Upper lobe of right lung (tissue), 1 donor: ENCODE measurements around the gene VAV1. TPM values are rescaled to one million over a fixed set of nuclear protein-coding genes. Genes with fewer than 3 reads are reported as not detected.
"Not testable (repeated sequence)": the region's sequence is repeated elsewhere in the genome, so short reads cannot be mapped to it uniquely, and the experiment has no call there.

Experiments used
- ATAC-seq: fragments of 200-7000 bp; cut with Tn5 transposase; one replicate; pipeline ENCODE4 v1.9.1; 2020; ENCODE audit warnings: mild to moderate bottlenecking, moderate library complexity
- DNase-seq: peaks from one replicate; pipeline ENCODE4 v3.0.0-alpha.2; 2020
- H3K27ac ChIP-seq: fragments of 200-600 bp; one replicate; pipeline ENCODE4 v1.8.0; 2022
- H3K27me3 ChIP-seq: fragments of 200-600 bp; one replicate; pipeline ENCODE4 v1.8.0; 2022; ENCODE audit warnings: mild to moderate bottlenecking
- H3K36me3 ChIP-seq: fragments of 200-600 bp; one replicate; pipeline ENCODE4 v1.8.0; 2022
- H3K4me1 ChIP-seq: fragments of 200-600 bp; one replicate; pipeline ENCODE4 v1.8.0; 2022
- H3K4me3 ChIP-seq: fragments of 200-600 bp; one replicate; pipeline ENCODE4 v1.8.0; 2022; ENCODE audit warnings: mild to moderate bottlenecking
- H3K9me3 ChIP-seq: fragments of 200-600 bp; one replicate; pipeline ENCODE4 v1.8.0; 2022
- intact Hi-C: fragments of 100-400 bp; cut with DNase I; formaldehyde crosslinking; loops from one replicate; pipeline ENCODE4 v1.11.0; 2022
- total RNA-seq: library from RNA; stranded (reverse); fragmentation: NEBNext Ultra II Directional; extraction: Animal tissue kit (Norgen Biotek cat#: 25700); gene quantifications from one replicate; pipeline ENCODE4 v1.2.1, GENCODE V29; 2021
- TF ChIP-seq, protein P1 (sequence below): fragments of 200-600 bp; IDR thresholded peaks from one replicate; pipeline ENCODE4 v1.8.0; 2022; ENCODE audit warnings: antibody characterized with exemption
- donor health status: DM: no; HTN: yes; CAD: no; lungs with severe emphysema.

VAV1 gene
- total RNA-seq, 1 donor from 2014 or later, result 31.6 TPM

DNA sequence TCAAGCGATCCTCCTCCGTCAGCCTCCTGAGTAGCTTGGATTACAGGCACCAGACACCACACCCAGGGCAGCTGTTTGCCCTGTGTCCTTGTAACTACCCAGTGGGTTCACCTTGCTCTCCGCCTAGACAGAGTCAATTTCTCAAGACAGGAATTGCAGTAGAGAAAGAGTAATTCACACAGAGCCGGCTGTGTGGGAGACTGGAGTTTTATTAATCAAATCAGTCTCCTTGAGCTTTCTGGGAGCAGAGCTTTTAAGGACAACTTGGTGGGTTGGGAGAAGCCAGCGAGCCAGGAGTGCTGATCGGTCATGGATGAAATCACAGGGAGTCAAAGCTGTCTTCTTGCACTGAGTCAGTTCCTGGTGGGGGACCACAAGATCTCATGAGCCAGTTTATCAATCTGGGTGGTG, 94.2 kb downstream of the VAV1 start:
- Histone ChIP-seq H3K4me1 (peaks cover 6% of the 10 kb centered on the region), H3K4me3 (no peak overlapping the region), H3K27me3 (no peaks in the 10 kb centered on the region), H3K36me3 (no peaks in the 10 kb centered on the region), H3K9me3 (no peaks in the 10 kb centered on the region), H3K27ac (no peak overlapping the region)
- TF ChIP-seq, protein P1, sequence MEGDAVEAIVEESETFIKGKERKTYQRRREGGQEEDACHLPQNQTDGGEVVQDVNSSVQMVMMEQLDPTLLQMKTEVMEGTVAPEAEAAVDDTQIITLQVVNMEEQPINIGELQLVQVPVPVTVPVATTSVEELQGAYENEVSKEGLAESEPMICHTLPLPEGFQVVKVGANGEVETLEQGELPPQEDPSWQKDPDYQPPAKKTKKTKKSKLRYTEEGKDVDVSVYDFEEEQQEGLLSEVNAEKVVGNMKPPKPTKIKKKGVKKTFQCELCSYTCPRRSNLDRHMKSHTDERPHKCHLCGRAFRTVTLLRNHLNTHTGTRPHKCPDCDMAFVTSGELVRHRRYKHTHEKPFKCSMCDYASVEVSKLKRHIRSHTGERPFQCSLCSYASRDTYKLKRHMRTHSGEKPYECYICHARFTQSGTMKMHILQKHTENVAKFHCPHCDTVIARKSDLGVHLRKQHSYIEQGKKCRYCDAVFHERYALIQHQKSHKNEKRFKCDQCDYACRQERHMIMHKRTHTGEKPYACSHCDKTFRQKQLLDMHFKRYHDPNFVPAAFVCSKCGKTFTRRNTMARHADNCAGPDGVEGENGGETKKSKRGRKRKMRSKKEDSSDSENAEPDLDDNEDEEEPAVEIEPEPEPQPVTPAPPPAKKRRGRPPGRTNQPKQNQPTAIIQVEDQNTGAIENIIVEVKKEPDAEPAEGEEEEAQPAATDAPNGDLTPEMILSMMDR, result no peak
- DNase-seq, result no peak
- peak; percentile 17 for ATAC-seq
- intact Hi-C loops, result loop anchor here (10.0 kb wide), 1 partner anchor 112 kb away; no protein-coding TSS in a partner anchor

DNA sequence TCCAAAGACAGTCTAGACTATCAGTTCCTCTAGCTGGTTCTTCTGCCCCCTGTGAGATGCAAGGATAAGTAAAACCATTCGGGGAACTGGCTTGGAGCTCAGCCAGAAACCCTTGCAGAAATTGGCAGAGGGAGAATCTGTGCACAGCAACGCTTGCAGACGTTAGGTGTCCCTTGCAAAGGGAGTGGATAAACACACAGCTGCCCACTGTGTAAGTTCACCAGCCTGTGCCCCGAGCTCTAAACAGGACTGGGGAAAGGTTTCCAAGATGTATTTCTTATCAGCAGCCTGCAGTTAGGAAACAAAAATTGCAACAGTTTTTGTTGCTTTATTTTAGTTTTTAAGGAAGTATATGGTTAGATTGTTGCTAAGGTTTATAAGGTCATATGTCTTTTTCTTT, 95.8 kb downstream of the VAV1 start:
- no peak overlapping the region for H3K4me3 ChIP-seq
- intact Hi-C loops, result loop anchor here (10.0 kb wide), 1 partner anchor 114 kb away; no protein-coding TSS in a partner anchor
- TF ChIP-seq, protein P1, result no peak
- no peaks in the 10 kb centered on the region for H3K9me3 ChIP-seq
- no peak for DNase-seq
- peak; percentile 49 for ATAC-seq
- no peaks in the 10 kb centered on the region for H3K4me1 ChIP-seq
- H3K36me3 ChIP-seq, result no peaks in the 10 kb centered on the region
- H3K27me3 ChIP-seq, result no peaks in the 10 kb centered on the region
- no peak overlapping the region for H3K27ac ChIP-seq

DNA sequence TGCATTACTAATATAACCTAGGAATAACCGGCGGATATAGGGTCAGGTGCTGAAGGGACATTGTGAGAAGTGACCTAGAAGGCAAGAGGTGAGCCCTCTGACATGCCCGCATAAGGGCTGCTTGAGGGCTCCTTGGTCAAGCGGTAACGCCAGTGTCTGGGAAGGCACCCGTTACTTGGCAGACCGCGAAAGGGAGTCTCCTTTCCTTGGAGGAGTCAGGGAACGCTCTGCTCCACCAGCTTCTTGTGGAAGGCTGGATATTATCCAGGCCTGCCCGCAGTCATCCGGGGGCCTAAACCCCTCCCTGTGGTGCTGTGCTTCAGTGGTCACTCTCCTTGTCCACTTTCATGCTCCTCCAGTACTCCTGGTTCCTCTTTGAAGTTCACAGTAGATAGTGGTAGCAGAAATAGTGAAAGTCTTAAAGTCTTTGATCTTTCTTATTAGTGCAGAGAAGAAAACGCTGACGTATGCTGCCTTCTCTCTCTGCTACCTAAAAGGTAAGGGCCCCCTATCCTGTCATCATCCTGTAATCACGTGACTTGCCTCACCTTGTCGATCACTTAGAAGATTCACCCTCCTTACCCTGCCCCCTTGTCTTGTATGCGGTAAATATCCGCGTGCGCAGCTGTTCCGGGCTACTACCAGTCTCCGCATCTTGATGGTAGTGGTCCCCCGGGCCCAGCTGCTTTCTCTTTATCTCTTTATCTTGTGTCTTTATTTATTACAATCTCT, 96.8 kb downstream of the VAV1 start:
- not testable (repeated sequence) for H3K9me3 ChIP-seq, DNase-seq, ATAC-seq, H3K4me1 ChIP-seq, H3K4me3 ChIP-seq, H3K27me3 ChIP-seq, H3K36me3 ChIP-seq, H3K27ac ChIP-seq
- intact Hi-C loops, result loop anchor here (10.0 kb wide), 1 partner anchor 115 kb away; no protein-coding TSS in a partner anchor

DNA sequence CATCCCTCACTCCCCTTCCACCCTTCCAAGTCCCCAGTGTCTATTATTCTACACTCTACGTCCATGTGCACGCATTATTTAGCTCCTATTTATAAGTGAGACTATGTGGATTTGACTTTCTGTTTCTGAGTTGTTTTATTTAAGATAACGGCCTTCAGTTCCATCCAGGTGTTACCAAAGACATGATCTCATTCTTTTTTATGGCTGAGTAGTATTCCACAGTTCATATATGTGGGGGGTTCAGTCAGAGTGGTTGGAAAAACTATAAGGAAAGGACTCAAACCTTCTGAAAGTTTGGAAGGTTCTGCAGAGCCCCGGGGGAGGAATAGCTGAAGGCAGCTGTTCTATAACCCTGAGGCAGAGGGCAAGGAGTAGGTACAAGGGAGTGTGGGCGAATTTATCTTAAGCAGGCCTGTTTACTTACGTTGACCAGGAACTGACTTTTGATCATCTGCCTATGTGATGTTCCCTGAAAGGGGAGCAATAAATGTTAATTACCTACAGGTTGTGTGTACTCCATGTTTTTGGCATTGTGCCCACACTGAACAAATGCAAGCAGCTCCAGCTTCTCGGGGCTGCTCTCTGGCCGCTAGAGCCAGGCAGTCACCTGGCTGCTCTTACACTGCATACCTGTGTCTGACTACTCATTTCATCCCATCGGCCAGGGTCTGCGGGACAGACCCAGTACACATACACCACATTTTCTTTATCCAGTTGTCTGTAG, 101.4 kb downstream of the VAV1 start:
- no peaks in the 10 kb centered on the region for H3K4me1 ChIP-seq
- intact Hi-C loops, result no loop called here
- ATAC-seq (no peak), DNase-seq (peak; percentile 11)
- no peaks in the 10 kb centered on the region for H3K36me3 ChIP-seq
- H3K27me3 ChIP-seq, result no peaks in the 10 kb centered on the region
- TF ChIP-seq, protein P1, result no peak
- no peaks in the 10 kb centered on the region for H3K9me3 ChIP-seq
- H3K27ac ChIP-seq, result no peak overlapping the region
- no peak overlapping the region for H3K4me3 ChIP-seq

DNA sequence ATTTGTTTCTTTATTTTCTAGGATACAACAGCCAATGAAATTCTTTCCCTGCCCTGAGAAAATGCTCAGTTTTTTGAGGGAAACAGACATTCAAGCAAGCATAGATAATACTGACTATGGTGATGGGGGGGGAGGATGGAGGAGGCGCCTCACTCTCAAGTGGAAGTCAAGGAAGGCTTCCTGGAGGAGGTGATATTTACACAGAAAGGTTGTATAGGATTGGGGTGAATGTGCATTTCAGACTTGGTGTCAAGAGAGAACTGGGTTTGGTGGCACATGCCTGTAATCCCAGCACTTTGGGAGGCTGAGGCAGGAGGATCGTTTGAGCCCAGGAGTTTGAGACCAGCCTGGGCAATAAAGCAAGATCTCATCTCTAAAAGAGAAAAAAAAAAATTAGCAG, 102.7 kb downstream of the VAV1 start:
- Histone ChIP-seq H3K27ac (no peak overlapping the region), H3K36me3 (no peaks in the 10 kb centered on the region), H3K9me3 (no peaks in the 10 kb centered on the region), H3K27me3 (no peaks in the 10 kb centered on the region), H3K4me1 (no peaks in the 10 kb centered on the region), H3K4me3 (no peak overlapping the region)
- intact Hi-C loops, result no loop called here
- no peak for ATAC-seq
- TF ChIP-seq, protein P1, result no peak
- DNase-seq, result no peak

DNA sequence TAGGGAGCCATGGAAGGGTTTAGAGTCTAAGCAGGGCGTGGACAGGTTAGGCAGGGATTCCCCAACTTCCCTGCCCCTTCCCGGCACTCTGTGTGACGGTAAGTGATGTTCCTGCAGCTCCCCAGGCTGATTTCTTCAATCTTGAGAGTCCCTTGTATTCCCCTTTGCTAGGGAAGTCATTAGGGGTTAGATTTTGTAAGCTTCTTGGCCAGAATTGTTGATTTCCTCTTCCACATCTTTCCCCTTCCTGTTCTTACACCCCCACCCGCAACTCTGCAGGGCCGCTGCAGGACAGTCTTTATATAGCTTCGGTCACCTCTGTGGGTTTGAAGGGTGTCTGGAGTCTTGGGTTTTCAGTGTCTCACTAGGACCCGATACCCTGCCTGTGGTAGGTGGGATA, 104.2 kb downstream of the VAV1 start:
- TF ChIP-seq, protein P1, result no peak
- peak; percentile 82 for ATAC-seq
- H3K27ac ChIP-seq, result no peak overlapping the region
- no peaks in the 10 kb centered on the region for H3K36me3 ChIP-seq
- H3K9me3 ChIP-seq, result no peaks in the 10 kb centered on the region
- no peak for DNase-seq
- H3K4me3 ChIP-seq, result no peak overlapping the region
- H3K27me3 ChIP-seq, result no peaks in the 10 kb centered on the region
- no peaks in the 10 kb centered on the region for H3K4me1 ChIP-seq
- intact Hi-C loops, result no loop called here
